GM20000 (cell line): ENCODE measurements around the gene CREBBP.
"Not testable (repeated sequence)": the region's sequence is repeated elsewhere in the genome, so short reads cannot be mapped to it uniquely, and the experiment has no call there.

Experiments
- DNase-seq: peaks from one replicate; pipeline ENCODE4 v3.0.0; 2012; ENCODE audit warnings: low spot score
- CTCF ChIP-seq: IDR thresholded peaks from 2 replicates; pipeline ENCODE4 v1.5.1; 2012; ENCODE audit warnings: mild to moderate bottlenecking, control low read depth; ENCODE audit errors: extremely low read depth, missing control alignments

Gene CREBBP

GRCh38 chr16:3912897-3913296 is 32.4 kb upstream of the CREBBP start:
- DNase-seq, result no peak

GRCh38 chr16:3912373-3912772 is 31.9 kb upstream of the CREBBP start:
- no peak for DNase-seq
- no peak for TF ChIP-seq CTCF

More at GRCh38 chr16:3912897-3913296, 32.4 kb upstream of the CREBBP start:
- no peak for TF ChIP-seq CTCF

- not testable (repeated sequence) for DNase-seq
These were observed 31.2 kb upstream of the CREBBP start for GRCh38 chr16:3911741-3912140.

GRCh38 chr16:3909791-3910583 is 29.5 kb upstream of the CREBBP start:
- no peak for TF ChIP-seq CTCF
- DNase-seq, result no peak

- DNase-seq, result no peak
- no peak for TF ChIP-seq CTCF
These were observed 28.5 kb upstream of the CREBBP start for GRCh38 chr16:3908951-3909437.

- no peak for TF ChIP-seq CTCF
- no peak for DNase-seq
These were observed 27.1 kb upstream of the CREBBP start for GRCh38 chr16:3907586-3907985.

GRCh38 chr16:3906363-3906762 is 25.9 kb upstream of the CREBBP start:
- DNase-seq, result no peak
- no peak for TF ChIP-seq CTCF

GRCh38 chr16:3904875-3905274 is 24.4 kb upstream of the CREBBP start:
- no peak for TF ChIP-seq CTCF
- DNase-seq, result no peak
